Activated CD8-positive, alpha-beta T cell treated with anti-CD3 and anti-CD28 coated beads for 36 hours (primary cell): ENCODE results near the gene LRRN4. TPM values are rescaled to one million over a fixed set of nuclear protein-coding genes. Genes with fewer than 3 reads are reported as not detected.

ENCODE experiments used
- ATAC-seq: fragments of 200-7000 bp; cut with Tn5 transposase; one replicate; pipeline ENCODE4 v1.10.0; 2021; ENCODE audit warnings: mild to moderate bottlenecking, moderate library complexity
- CTCF ChIA-PET: fragments of 350-600 bp; sonication (Branson Sonifier 250); formaldehyde crosslinking; loops from one replicate; lab custom pipeline; 2021; ENCODE audit warnings: antibody characterized with exemption; lab: Charles Lee
- POLR2A ChIA-PET: fragments of 350-600 bp; sonication (Branson Sonifier 250); formaldehyde crosslinking; loops from one replicate; lab custom pipeline; 2021; ENCODE audit warnings: antibody characterized with exemption; lab: Charles Lee
- DNase-seq: peaks from one replicate; pipeline ENCODE4 v3.0.0-alpha.2; 2020
- H3K27ac Mint-ChIP-seq: one replicate; pipeline ENCODE4 v1.8.0; 2021; ENCODE audit warnings: mild to moderate bottlenecking, mixed read lengths
- H3K27me3 Mint-ChIP-seq: one replicate; pipeline ENCODE4 v1.8.0; 2021; ENCODE audit warnings: mixed read lengths
- H3K36me3 Mint-ChIP-seq: one replicate; pipeline ENCODE4 v1.8.0; 2021; ENCODE audit warnings: low read depth, mixed read lengths
- H3K4me1 Mint-ChIP-seq: one replicate; pipeline ENCODE4 v1.8.0; 2021; ENCODE audit warnings: low read depth, mixed read lengths
- H3K4me3 Mint-ChIP-seq: one replicate; pipeline ENCODE4 v1.8.0; 2021; ENCODE audit warnings: mild to moderate bottlenecking, moderate library complexity, mixed read lengths
- H3K9me3 Mint-ChIP-seq: one replicate; pipeline ENCODE4 v1.8.0; 2021; ENCODE audit warnings: mixed read lengths
- CTCF ChIP-seq: fragments of 200-600 bp; IDR thresholded peaks from one replicate; pipeline ENCODE4 v1.8.0; 2022; ENCODE audit warnings: antibody characterized with exemption, mild to moderate bottlenecking
- intact Hi-C: fragments of 100-400 bp; cut with micrococcal nuclease; formaldehyde crosslinking; loops from one replicate; pipeline ENCODE4 v1.10.0; 2022
- total RNA-seq, 2 experiments: library from RNA; stranded (reverse); gene quantifications; one replicate each; pipeline ENCODE4 v1.2.3, GENCODE V29; 2021

Gene LRRN4
- total RNA-seq, 2 experiments from 2014 or later = not detected

GRCh38 chr20:6014957-6015356 lies 38.9 kb downstream of the LRRN4 start:
- no peak overlapping the region for H3K4me3 Mint-ChIP-seq
- TF ChIP-seq CTCF = no peak
- H3K9me3 Mint-ChIP-seq = no peaks in the 10 kb centered on the region
- DNase-seq = no peak
- H3K27me3 Mint-ChIP-seq = no peaks in the 10 kb centered on the region
- POLR2A ChIA-PET = no interaction called here
- peaks cover 38% of the 10 kb centered on the region for H3K4me1 Mint-ChIP-seq
- no peak for ATAC-seq
- H3K36me3 Mint-ChIP-seq = peaks cover 62% of the 10 kb centered on the region
- H3K27ac Mint-ChIP-seq = no peak overlapping the region
- intact Hi-C loops = no loop called here
- CTCF ChIA-PET = interaction anchor here (1.0 to 1.4 kb wide), 4 partner anchors 9 to 21 kb away, joined by 3 to 5 read pairs (median 3); no protein-coding TSS in a partner anchor

GRCh38 chr20:6014017-6014416 lies 39.8 kb downstream of the LRRN4 start:
- no peak overlapping the region for H3K4me3 Mint-ChIP-seq
- no peaks in the 10 kb centered on the region for H3K9me3 Mint-ChIP-seq
- CTCF ChIA-PET = no interaction called here
- no peak for TF ChIP-seq CTCF
- H3K4me1 Mint-ChIP-seq = peaks cover 38% of the 10 kb centered on the region
- ATAC-seq = no peak
- no peaks in the 10 kb centered on the region for H3K27me3 Mint-ChIP-seq
- intact Hi-C loops = no loop called here
- no peak for DNase-seq
- peaks cover 64% of the 10 kb centered on the region for H3K36me3 Mint-ChIP-seq
- POLR2A ChIA-PET = no interaction called here
- H3K27ac Mint-ChIP-seq = no peak overlapping the region

GRCh38 chr20:6012179-6012578 lies 41.7 kb downstream of the LRRN4 start:
- no peaks in the 10 kb centered on the region for H3K9me3 Mint-ChIP-seq
- no peaks in the 10 kb centered on the region for H3K27me3 Mint-ChIP-seq
- H3K4me1 Mint-ChIP-seq = peaks cover 46% of the 10 kb centered on the region
- H3K4me3 Mint-ChIP-seq = no peak overlapping the region
- no peak for ATAC-seq
- DNase-seq = no peak
- intact Hi-C loops = no loop called here
- POLR2A ChIA-PET = interaction anchor here (0.7 to 1.0 kb wide), 2 partner anchors 25 to 32 kb away, joined by 3 read pairs; no protein-coding TSS in a partner anchor
- TF ChIP-seq CTCF = no peak
- peaks cover 58% of the 10 kb centered on the region for H3K36me3 Mint-ChIP-seq
- CTCF ChIA-PET = no interaction called here
- peak overlapping the region; percentile 17 for H3K27ac Mint-ChIP-seq

- Mint-ChIP-seq H3K27ac (no peak overlapping the region), H3K27me3 (no peaks in the 10 kb centered on the region), H3K4me1 (peaks cover 35% of the 10 kb centered on the region), H3K4me3 (peak overlapping the region; percentile 94), H3K36me3 (peaks cover 40% of the 10 kb centered on the region), H3K9me3 (no peaks in the 10 kb centered on the region)
- POLR2A ChIA-PET = no interaction called here
- TF ChIP-seq CTCF = no peak
- CTCF ChIA-PET = interaction anchor here (1.0 to 1.8 kb wide), 3 partner anchors 66 to 480 kb away, joined by 3 to 4 read pairs (median 3); no protein-coding TSS in a partner anchor
- ATAC-seq (no peak), DNase-seq (no peak)
- intact Hi-C loops = no loop called here
Measured at GRCh38 chr20:6008254-6008653, 45.6 kb downstream of the LRRN4 start.

- ChIA-PET CTCF (interaction anchor here (1.0 to 1.8 kb wide), 3 partner anchors 66 to 479 kb away, joined by 3 to 4 read pairs (median 3); no protein-coding TSS in a partner anchor), POLR2A (no interaction called here)
- Mint-ChIP-seq H3K36me3 (peaks cover 36% of the 10 kb centered on the region), H3K27ac (peak overlapping the region; percentile 35), H3K4me1 (peaks cover 35% of the 10 kb centered on the region), H3K4me3 (peak overlapping the region; percentile 94), H3K27me3 (no peaks in the 10 kb centered on the region), H3K9me3 (no peaks in the 10 kb centered on the region)
- intact Hi-C loops = no loop called here
- TF ChIP-seq CTCF = no peak
- DNase-seq (no peak), ATAC-seq (no peak)
Measured at GRCh38 chr20:6007529-6008103, 46.2 kb downstream of the LRRN4 start.
